K562 (cell line): Measurements from ENCODE around the gene BLOC1S2.

Source experiments
- CBX5 ChIP-seq: IDR thresholded peaks from 2 replicates; pipeline ENCODE4 v1.6.1; 2014; ENCODE audit warnings: low read depth, borderline replicate concordance
- HDAC2 ChIP-seq: fragments of 450-650 bp; IDR thresholded peaks from 2 replicates; pipeline ENCODE4 v1.6.1; 2016; ENCODE audit warnings: mild to moderate bottlenecking
- HNRNPUL1 ChIP-seq: fragments of 200-400 bp; formaldehyde crosslinking; IDR thresholded peaks from 2 replicates; pipeline ENCODE4 v1.6.1; 2017; ENCODE audit warnings: low read length
- HSF4 ChIP-seq: fragments of 250-450 bp; sonication (Bioruptor Pico); IDR thresholded peaks from 2 replicates; pipeline ENCODE4 v2.1.2; 2022; ENCODE audit warnings: mild to moderate bottlenecking, moderate library complexity, borderline replicate concordance
- MCM3 ChIP-seq: fragments of 450-650 bp; IDR thresholded peaks from 2 replicates; pipeline ENCODE4 v1.6.1; 2016
- MTA1 ChIP-seq: fragments of 450-650 bp; IDR thresholded peaks from 2 replicates; pipeline ENCODE4 v1.6.1; 2017; ENCODE audit warnings: borderline replicate concordance
- MTA2 ChIP-seq: fragments of 450-650 bp; IDR thresholded peaks from 2 replicates; pipeline ENCODE4 v1.6.1; 2016; ENCODE audit warnings: low read depth
- POLR2AphosphoS5 ChIP-seq: IDR thresholded peaks from 2 replicates; pipeline ENCODE4 v1.6.1; 2011; ENCODE audit warnings: mild to moderate bottlenecking, low read depth, low read length, moderate library complexity; ENCODE audit not compliant: control insufficient read depth, insufficient read depth
- TBP ChIP-seq: optimal IDR thresholded peaks from 2 replicates; pipeline ENCODE3; 2011; ENCODE audit warnings: low read depth, low read length, improper control_type of control experiment
- TF ChIP-seq, protein P1 (sequence below): fragments of 450-650 bp; conservative IDR thresholded peaks from 2 replicates; pipeline ENCODE4 v1.6.1; 2016; ENCODE audit warnings: missing genetic modification characterization, low read depth, mild to moderate bottlenecking, control low read depth, missing compliant biosample characterization
- TF ChIP-seq, protein P2 (sequence below): sonication (generic); formaldehyde crosslinking; IDR thresholded peaks from 2 replicates; pipeline ENCODE4 v1.8.0; 2022; ENCODE audit warnings: missing genetic modification reagents, mild to moderate bottlenecking, borderline replicate concordance
- TF ChIP-seq, protein P3 (sequence below): sonication (generic); formaldehyde crosslinking; IDR thresholded peaks from 2 replicates; pipeline ENCODE4 v1.8.1; 2023; ENCODE audit warnings: mild to moderate bottlenecking, missing genetic modification reagents
- TF ChIP-seq, protein P4 (sequence below), 2 experiments: fragments of 450-650 bp; formaldehyde crosslinking in 1 of 2; IDR thresholded peaks; 2 replicates each; pipeline versions ENCODE4 v1.4.0 to v1.6.1; 2014 to 2020; ENCODE audit warnings: mild to moderate bottlenecking in 2 of 2, borderline replicate concordance in 1 of 2, low read depth in 1 of 2

DNA sequence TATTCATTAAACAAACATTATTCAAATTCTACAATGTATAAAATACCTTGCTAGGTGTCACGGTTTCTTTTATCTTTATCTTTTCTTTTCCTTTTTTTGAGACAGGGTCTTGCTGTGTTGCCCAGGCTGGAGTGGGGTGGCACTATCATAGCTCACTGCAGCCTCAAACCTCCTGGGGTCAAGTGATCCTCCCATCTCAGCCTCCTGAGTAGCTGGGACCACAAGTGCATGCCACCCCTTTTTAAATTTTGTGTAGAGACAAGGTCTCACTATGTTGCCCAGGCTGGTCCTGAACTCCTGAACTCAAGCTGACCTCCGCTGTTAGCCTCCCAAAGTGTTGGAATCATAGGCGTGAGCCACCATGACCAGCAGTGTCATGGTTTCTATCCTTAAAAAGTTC is 17.9 kb upstream of the BLOC1S2 start:
- TF ChIP-seq, protein P1, sequence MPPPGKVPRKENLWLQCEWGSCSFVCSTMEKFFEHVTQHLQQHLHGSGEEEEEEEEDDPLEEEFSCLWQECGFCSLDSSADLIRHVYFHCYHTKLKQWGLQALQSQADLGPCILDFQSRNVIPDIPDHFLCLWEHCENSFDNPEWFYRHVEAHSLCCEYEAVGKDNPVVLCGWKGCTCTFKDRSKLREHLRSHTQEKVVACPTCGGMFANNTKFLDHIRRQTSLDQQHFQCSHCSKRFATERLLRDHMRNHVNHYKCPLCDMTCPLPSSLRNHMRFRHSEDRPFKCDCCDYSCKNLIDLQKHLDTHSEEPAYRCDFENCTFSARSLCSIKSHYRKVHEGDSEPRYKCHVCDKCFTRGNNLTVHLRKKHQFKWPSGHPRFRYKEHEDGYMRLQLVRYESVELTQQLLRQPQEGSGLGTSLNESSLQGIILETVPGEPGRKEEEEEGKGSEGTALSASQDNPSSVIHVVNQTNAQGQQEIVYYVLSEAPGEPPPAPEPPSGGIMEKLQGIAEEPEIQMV (tag) = no peak
- TF ChIP-seq, protein P2, sequence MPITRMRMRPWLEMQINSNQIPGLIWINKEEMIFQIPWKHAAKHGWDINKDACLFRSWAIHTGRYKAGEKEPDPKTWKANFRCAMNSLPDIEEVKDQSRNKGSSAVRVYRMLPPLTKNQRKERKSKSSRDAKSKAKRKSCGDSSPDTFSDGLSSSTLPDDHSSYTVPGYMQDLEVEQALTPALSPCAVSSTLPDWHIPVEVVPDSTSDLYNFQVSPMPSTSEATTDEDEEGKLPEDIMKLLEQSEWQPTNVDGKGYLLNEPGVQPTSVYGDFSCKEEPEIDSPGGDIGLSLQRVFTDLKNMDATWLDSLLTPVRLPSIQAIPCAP (CRISPR knock-in tag) = no peak
- TF ChIP-seq MTA1 (no peak), HDAC2 (no peak), POLR2AphosphoS5 (no peak), TBP (no peak), HNRNPUL1 (no peak), HSF4 (CRISPR knock-in tag) (no peak), CBX5 (no peak), MTA2 (no peak), MCM3 (no peak)
- TF ChIP-seq, protein P3, sequence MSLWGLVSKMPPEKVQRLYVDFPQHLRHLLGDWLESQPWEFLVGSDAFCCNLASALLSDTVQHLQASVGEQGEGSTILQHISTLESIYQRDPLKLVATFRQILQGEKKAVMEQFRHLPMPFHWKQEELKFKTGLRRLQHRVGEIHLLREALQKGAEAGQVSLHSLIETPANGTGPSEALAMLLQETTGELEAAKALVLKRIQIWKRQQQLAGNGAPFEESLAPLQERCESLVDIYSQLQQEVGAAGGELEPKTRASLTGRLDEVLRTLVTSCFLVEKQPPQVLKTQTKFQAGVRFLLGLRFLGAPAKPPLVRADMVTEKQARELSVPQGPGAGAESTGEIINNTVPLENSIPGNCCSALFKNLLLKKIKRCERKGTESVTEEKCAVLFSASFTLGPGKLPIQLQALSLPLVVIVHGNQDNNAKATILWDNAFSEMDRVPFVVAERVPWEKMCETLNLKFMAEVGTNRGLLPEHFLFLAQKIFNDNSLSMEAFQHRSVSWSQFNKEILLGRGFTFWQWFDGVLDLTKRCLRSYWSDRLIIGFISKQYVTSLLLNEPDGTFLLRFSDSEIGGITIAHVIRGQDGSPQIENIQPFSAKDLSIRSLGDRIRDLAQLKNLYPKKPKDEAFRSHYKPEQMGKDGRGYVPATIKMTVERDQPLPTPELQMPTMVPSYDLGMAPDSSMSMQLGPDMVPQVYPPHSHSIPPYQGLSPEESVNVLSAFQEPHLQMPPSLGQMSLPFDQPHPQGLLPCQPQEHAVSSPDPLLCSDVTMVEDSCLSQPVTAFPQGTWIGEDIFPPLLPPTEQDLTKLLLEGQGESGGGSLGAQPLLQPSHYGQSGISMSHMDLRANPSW (CRISPR knock-in tag) = no peak
- TF ChIP-seq, protein P4, sequence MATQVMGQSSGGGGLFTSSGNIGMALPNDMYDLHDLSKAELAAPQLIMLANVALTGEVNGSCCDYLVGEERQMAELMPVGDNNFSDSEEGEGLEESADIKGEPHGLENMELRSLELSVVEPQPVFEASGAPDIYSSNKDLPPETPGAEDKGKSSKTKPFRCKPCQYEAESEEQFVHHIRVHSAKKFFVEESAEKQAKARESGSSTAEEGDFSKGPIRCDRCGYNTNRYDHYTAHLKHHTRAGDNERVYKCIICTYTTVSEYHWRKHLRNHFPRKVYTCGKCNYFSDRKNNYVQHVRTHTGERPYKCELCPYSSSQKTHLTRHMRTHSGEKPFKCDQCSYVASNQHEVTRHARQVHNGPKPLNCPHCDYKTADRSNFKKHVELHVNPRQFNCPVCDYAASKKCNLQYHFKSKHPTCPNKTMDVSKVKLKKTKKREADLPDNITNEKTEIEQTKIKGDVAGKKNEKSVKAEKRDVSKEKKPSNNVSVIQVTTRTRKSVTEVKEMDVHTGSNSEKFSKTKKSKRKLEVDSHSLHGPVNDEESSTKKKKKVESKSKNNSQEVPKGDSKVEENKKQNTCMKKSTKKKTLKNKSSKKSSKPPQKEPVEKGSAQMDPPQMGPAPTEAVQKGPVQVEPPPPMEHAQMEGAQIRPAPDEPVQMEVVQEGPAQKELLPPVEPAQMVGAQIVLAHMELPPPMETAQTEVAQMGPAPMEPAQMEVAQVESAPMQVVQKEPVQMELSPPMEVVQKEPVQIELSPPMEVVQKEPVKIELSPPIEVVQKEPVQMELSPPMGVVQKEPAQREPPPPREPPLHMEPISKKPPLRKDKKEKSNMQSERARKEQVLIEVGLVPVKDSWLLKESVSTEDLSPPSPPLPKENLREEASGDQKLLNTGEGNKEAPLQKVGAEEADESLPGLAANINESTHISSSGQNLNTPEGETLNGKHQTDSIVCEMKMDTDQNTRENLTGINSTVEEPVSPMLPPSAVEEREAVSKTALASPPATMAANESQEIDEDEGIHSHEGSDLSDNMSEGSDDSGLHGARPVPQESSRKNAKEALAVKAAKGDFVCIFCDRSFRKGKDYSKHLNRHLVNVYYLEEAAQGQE (IDR thresholded peaks at IDR 0.05; ENCODE audit: borderline replicate concordance) = no peak
- TF ChIP-seq, protein P4 (CRISPR knock-in tag; IDR thresholded peaks at IDR 0.05; ENCODE audit: low read depth) = no peak
